ENCODE data around the gene ATP6V0B.

ATP6V0B gene

DNA sequence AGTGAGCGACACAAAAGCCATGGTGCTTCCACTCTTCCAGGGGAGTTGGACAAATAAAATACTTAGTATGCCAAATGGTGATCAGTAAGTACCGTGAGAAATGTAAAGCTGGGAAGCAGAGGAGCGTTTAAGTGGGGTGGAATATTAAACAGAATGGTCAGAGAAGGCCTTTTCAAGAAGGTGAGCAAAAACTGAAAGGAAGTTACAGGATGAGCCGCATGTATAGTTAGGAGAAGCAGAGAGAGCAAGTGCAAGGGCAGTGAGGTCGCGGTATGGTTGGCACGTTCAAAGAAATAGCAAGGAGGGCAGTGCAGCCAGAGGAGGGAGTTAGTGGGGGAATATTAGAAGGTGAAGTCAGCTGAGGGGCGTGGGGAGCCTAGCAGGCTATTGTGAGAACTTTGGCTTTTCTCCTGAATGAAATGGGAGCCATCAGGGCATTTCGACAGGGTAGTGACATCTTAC is 748 bp upstream of the ATP6V0B start:
- H3K4me3 ChIP-seq (ENCODE audit: low read depth in 1 of 2, low read length in 2 of 2): peak overlapping the region; percentile 10 to 84
- H3K27ac ChIP-seq (ENCODE audit: low read depth, low read length): peak overlapping the region; percentile 36
- no peaks in the 10 kb centered on the region for H3K9me3 ChIP-seq (ENCODE audit: low read length)
- peaks cover 54% of the 10 kb centered on the region for H3K4me1 ChIP-seq (ENCODE audit: insufficient read depth, low read length)
- no peaks in the 10 kb centered on the region for H3K27me3 ChIP-seq (ENCODE audit: control insufficient read depth in 1 of 2, insufficient read depth in 2 of 2, low read length in 2 of 2)
- H3K9ac ChIP-seq (ENCODE audit: low read length): peak overlapping the region; percentile 72
- peaks cover 35% of the 10 kb centered on the region for H3K36me3 ChIP-seq (ENCODE audit: insufficient read depth, low read length)

DNA sequence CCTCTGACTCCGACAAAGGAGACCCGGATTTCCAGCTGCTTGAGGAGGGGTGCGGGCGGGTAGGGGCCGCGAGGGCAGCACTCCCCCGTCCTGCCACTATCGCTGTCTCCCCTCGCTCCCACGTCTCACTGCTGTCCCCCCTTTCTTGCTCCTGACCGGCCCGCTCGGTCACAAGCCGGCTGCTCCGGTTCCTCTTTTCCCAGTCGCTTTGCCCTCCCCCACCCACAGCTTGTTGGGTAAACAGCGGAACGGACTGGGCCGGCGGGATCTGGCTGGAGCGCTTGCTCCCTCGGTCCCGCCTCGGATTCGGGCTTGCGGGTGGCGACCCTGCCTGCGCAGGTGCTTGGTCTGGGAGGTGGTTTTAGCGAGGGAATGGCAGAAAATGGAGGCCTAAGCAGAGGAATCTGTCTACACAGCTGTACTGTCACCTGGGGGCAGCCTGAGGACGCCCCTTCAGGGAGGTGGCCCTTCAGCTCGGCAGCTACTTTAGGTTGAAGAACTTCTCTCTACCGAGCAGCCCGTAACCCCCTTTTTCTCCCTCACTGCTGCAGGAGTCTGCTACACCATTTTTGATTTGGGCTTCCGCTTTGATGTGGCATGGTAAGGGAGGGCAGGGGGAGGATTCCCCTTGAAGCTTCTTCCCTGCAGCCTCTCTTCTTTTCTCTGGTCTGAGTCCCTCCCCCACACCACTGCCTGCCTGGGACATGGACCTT is 645 bp downstream of the ATP6V0B start:
- peak overlapping the region; percentile 36 for H3K27ac ChIP-seq (ENCODE audit: low read depth, low read length)
- H3K4me1 ChIP-seq (ENCODE audit: insufficient read depth, low read length): peaks cover 54% of the 10 kb centered on the region
- peak overlapping the region; percentile 65 for H3K9ac ChIP-seq (ENCODE audit: low read length)
- H3K36me3 ChIP-seq (ENCODE audit: insufficient read depth, low read length): peaks cover 35% of the 10 kb centered on the region
- H3K4me3 ChIP-seq (ENCODE audit: low read depth in 1 of 2, low read length in 2 of 2): peak overlapping the region; percentile 84 to 96
- H3K9me3 ChIP-seq (ENCODE audit: low read length): no peaks in the 10 kb centered on the region
- no peaks in the 10 kb centered on the region for H3K27me3 ChIP-seq (ENCODE audit: control insufficient read depth in 1 of 2, insufficient read depth in 2 of 2, low read length in 2 of 2)

DNA sequence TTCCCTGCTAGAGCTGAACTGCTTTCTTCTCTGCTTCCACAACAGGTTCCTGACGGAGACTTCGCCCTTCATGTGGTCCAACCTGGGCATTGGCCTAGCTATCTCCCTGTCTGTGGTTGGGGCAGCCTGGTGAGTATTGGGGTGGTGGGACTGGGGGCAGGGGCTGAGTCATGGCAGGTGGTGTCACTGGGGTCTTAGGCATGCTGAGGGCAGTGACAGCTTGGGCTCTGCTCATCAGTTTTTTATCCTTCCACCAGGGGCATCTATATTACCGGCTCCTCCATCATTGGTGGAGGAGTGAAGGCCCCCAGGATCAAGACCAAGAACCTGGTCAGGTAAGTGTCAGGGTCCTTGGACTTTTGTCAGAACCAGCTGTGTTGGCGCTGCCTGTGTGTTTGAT is 1.3 kb downstream of the ATP6V0B start:
- Histone ChIP-seq H3K27ac (ENCODE audit: low read depth, low read length) (peak overlapping the region; percentile 36), H3K9ac (ENCODE audit: low read length) (peak overlapping the region; percentile 65), H3K4me1 (ENCODE audit: insufficient read depth, low read length) (peaks cover 53% of the 10 kb centered on the region), H3K4me3 (ENCODE audit: low read depth in 1 of 2, low read length in 2 of 2) (peak overlapping the region; percentile 84 to 96), H3K36me3 (ENCODE audit: insufficient read depth, low read length) (peaks cover 35% of the 10 kb centered on the region), H3K9me3 (ENCODE audit: low read length) (no peaks in the 10 kb centered on the region), H3K27me3 (ENCODE audit: control insufficient read depth in 1 of 2, insufficient read depth in 2 of 2, low read length in 2 of 2) (no peaks in the 10 kb centered on the region)

DNA sequence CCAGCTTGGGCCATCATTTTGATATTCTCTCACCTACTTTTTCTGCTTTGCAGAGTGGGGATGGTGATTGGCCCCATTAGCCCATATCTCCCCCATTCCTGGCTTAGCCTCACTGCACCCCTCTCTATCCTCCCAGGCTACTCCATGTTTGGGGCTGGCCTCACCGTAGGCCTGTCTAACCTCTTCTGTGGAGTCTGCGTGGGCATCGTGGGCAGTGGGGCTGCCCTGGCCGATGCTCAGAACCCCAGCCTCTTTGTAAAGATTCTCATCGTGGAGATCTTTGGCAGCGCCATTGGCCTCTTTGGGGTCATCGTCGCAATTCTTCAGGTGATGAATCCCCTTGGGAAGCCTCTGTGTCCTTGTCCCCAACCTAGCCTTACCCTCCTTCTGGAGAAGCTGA is 2.1 kb downstream of the ATP6V0B start:
- H3K36me3 ChIP-seq (ENCODE audit: insufficient read depth, low read length): peaks cover 35% of the 10 kb centered on the region
- no peaks in the 10 kb centered on the region for H3K9me3 ChIP-seq (ENCODE audit: low read length)
- no peak overlapping the region for H3K9ac ChIP-seq (ENCODE audit: low read length)
- no peak overlapping the region for H3K4me3 ChIP-seq (ENCODE audit: low read depth in 1 of 2, low read length in 2 of 2)
- H3K27me3 ChIP-seq (ENCODE audit: control insufficient read depth in 1 of 2, insufficient read depth in 2 of 2, low read length in 2 of 2): no peaks in the 10 kb centered on the region
- H3K27ac ChIP-seq (ENCODE audit: low read depth, low read length): no peak overlapping the region
- H3K4me1 ChIP-seq (ENCODE audit: insufficient read depth, low read length): peaks cover 52% of the 10 kb centered on the region

DNA sequence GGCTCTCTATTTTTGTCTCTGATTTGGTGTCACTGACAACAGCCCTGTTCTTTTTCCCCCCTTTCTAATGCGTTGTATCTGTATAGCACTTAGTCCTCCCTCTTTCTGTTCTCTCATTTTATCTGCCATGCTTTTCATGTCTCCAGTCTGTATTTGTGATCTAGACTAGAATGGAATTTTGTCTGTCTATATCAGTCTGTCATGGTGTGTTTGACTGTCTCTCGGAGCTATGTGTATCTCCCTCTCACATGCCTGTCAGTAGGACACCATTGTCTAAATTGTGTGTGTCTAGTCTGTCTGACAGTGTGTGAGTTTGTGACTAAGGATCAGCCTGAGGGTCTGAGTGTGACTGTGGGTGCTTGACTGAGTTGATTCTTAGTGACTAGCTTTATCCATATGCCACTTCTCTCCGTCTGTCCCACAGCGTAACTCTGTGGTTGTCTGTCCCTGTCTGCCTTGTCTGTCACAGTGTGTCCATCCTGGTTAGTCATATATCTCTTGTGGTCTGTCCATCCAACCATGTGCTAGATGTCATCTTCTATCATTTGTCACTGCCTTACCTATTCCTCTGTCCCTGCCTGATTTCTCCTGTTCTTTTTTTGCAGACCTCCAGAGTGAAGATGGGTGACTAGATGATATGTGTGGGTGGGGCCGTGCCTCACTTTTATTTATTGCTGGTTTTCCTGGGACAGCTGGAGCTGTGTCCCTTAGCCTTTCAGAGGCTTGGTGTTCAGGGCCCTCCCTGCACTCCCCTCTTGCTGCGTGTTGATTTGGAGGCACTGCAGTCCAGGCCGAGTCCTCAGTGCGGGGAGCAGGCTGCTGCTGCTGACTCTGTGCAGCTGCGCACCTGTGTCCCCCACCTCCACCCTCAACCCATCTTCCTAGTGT is 2.9 kb downstream of the ATP6V0B start:
- Histone ChIP-seq H3K9me3 (ENCODE audit: low read length) (no peaks in the 10 kb centered on the region), H3K4me1 (ENCODE audit: insufficient read depth, low read length) (peaks cover 52% of the 10 kb centered on the region), H3K9ac (ENCODE audit: low read length) (no peak overlapping the region), H3K27me3 (ENCODE audit: control insufficient read depth in 1 of 2, insufficient read depth in 2 of 2, low read length in 2 of 2) (no peaks in the 10 kb centered on the region), H3K4me3 (ENCODE audit: low read depth in 1 of 2, low read length in 2 of 2) (peak overlapping the region in 1 of 2 donors; percentile 55), H3K27ac (ENCODE audit: low read depth, low read length) (no peak overlapping the region), H3K36me3 (ENCODE audit: insufficient read depth, low read length) (peaks cover 28% of the 10 kb centered on the region)

DNA sequence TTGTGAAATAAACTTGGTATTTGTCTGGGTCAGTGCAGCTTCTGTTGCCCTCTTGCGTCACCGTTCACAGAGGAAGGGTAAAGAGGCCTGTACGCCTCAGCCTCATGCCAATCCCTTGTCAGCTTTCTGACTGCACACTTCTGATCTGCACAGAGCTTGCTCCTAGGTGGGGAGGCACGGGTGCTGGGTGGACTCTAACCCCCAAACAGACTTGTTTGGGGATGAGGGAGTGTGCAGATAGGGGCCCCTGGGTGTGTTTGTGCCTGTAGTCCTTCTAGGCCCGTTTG is 3.4 kb downstream of the ATP6V0B start:
- Histone ChIP-seq H3K27ac (ENCODE audit: low read depth, low read length) (no peak overlapping the region), H3K4me1 (ENCODE audit: insufficient read depth, low read length) (peaks cover 52% of the 10 kb centered on the region)

DNA sequence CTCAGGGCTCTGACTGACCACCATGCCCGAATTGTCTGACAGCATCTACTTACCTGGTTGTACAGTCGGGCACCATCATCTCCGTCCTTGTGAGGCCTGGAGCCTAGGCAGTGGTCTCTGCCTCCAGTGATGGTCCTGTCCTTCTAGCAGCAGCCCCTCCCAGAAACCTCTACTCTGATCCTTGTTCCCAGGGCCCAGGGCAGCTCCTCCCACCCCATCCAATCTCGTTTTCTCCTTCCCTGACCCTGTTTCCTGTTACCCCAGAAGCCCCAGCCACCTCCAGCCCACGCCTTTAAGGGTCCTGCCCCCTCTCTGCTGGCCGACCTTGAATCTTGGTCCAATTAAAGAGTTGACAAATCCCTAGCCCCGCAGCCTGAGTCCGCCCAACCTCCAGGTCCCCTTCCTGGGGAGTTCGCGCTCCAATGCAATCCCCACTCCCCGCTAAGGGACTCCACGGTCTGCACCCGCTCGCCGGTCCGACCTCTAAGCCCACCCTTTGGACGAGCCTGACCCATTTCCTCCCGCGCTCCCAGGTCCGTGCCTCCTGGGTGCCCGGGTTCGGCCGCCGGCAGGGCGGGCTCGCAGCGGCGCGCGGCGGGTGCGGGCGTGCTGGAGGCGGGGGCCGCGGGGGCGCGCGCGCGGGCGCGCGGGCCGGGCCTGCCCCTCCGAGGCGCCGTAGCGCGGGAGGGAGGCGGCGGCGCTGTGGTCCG is 3.9 kb downstream of the ATP6V0B start, which contains the start of gene B4GALT2:
Gene B4GALT2 (plus strand): TSS at position 660 of the 710 bp plus-strand sequence. CDS start 1,951 bp downstream, outside the sequence.
- Histone ChIP-seq H3K4me3 (ENCODE audit: low read depth in 1 of 2, low read length in 2 of 2) (peak within 1 kb of the TSS; percentile 55 to 56), H3K9me3 (ENCODE audit: low read length) (no peaks in the 10 kb centered on the region), H3K4me1 (ENCODE audit: insufficient read depth, low read length) (peaks cover 52% of the 10 kb centered on the region), H3K9ac (ENCODE audit: low read length) (no peak within 1 kb of the TSS), H3K27me3 (ENCODE audit: control insufficient read depth in 1 of 2, insufficient read depth in 2 of 2, low read length in 2 of 2) (no peaks in the 10 kb centered on the region), H3K36me3 (ENCODE audit: insufficient read depth, low read length) (peaks cover 24% of the 10 kb centered on the region), H3K27ac (ENCODE audit: low read depth, low read length) (peak within 1 kb of the TSS; percentile 38)

More for the DNA sequence above, 3.4 kb downstream of the ATP6V0B start:
- peaks cover 24% of the 10 kb centered on the region for H3K36me3 ChIP-seq (ENCODE audit: insufficient read depth, low read length)
- H3K4me3 ChIP-seq (ENCODE audit: low read depth in 1 of 2, low read length in 2 of 2): peak overlapping the region in 1 of 2 donors; percentile 55
- H3K27me3 ChIP-seq (ENCODE audit: control insufficient read depth in 1 of 2, insufficient read depth in 2 of 2, low read length in 2 of 2): no peaks in the 10 kb centered on the region
- no peaks in the 10 kb centered on the region for H3K9me3 ChIP-seq (ENCODE audit: low read length)
- no peak overlapping the region for H3K9ac ChIP-seq (ENCODE audit: low read length)

DNA sequence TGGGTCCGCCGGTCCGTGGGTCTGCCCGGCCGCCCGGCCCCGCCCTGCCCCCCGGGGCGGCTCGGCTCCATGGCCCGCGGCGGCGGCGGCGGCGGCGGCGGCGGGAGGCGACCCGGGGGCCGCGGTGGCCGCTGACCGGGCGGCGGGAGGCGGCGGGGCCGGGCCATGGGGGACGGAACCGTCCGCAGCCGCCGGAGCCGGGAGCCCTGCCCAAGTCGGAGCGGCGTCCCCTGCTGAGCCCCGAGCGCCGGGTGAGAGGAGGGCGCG is 4.4 kb downstream of the ATP6V0B start:
- no peak overlapping the region for H3K27ac ChIP-seq (ENCODE audit: low read depth, low read length)
- peaks cover 47% of the 10 kb centered on the region for H3K4me1 ChIP-seq (ENCODE audit: insufficient read depth, low read length)
- H3K27me3 ChIP-seq (ENCODE audit: control insufficient read depth in 1 of 2, insufficient read depth in 2 of 2, low read length in 2 of 2): no peaks in the 10 kb centered on the region
- H3K9me3 ChIP-seq (ENCODE audit: low read length): no peaks in the 10 kb centered on the region
- H3K4me3 ChIP-seq (ENCODE audit: low read depth in 1 of 2, low read length in 2 of 2): peak overlapping the region in 1 of 2 donors; percentile 55
- peaks cover 24% of the 10 kb centered on the region for H3K36me3 ChIP-seq (ENCODE audit: insufficient read depth, low read length)
- no peak overlapping the region for H3K9ac ChIP-seq (ENCODE audit: low read length)

DNA sequence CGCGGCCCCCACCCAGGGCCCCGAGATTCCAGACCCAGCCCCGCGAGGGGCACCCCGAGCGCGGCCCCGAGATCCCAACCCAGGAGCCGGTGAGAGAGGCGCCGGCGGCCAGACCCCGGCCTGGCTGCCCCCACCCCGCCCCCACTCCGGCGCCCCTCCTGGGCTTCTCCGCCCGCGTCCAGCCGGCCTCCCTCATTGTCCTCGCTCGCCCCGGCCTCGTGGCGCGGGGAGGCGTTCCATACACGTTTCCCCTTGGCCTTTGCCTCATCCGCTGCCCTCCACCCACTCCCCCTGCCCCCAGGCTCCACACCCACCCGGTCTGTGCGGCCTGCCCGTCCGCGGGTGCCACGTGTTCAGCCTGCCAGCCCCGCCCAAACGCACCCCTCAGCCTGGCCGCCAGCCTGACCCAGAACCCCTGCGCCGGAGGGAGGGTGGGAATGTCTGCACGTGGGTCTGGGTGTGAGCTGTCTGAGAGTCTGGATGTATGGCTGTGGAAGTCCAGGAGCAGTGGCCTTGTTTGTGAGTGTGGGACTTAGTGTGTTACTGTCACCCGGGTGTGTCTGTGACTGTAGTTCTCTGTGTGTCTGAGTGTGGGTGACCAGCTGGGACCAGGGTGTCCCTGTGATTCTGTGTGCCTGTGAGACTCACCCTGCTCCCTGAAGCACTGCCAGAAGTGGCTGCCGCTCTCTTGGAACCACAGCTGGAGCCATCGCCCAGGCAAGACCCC is 4.9 kb downstream of the ATP6V0B start:
- Histone ChIP-seq H3K36me3 (ENCODE audit: insufficient read depth, low read length) (peaks cover 24% of the 10 kb centered on the region), H3K27me3 (ENCODE audit: control insufficient read depth in 1 of 2, insufficient read depth in 2 of 2, low read length in 2 of 2) (no peaks in the 10 kb centered on the region), H3K9ac (ENCODE audit: low read length) (no peak overlapping the region), H3K4me3 (ENCODE audit: low read depth in 1 of 2, low read length in 2 of 2) (peak overlapping the region; percentile 51 to 55), H3K9me3 (ENCODE audit: low read length) (no peaks in the 10 kb centered on the region), H3K4me1 (ENCODE audit: insufficient read depth, low read length) (peaks cover 45% of the 10 kb centered on the region), H3K27ac (ENCODE audit: low read depth, low read length) (peak overlapping the region; percentile 38)

DNA sequence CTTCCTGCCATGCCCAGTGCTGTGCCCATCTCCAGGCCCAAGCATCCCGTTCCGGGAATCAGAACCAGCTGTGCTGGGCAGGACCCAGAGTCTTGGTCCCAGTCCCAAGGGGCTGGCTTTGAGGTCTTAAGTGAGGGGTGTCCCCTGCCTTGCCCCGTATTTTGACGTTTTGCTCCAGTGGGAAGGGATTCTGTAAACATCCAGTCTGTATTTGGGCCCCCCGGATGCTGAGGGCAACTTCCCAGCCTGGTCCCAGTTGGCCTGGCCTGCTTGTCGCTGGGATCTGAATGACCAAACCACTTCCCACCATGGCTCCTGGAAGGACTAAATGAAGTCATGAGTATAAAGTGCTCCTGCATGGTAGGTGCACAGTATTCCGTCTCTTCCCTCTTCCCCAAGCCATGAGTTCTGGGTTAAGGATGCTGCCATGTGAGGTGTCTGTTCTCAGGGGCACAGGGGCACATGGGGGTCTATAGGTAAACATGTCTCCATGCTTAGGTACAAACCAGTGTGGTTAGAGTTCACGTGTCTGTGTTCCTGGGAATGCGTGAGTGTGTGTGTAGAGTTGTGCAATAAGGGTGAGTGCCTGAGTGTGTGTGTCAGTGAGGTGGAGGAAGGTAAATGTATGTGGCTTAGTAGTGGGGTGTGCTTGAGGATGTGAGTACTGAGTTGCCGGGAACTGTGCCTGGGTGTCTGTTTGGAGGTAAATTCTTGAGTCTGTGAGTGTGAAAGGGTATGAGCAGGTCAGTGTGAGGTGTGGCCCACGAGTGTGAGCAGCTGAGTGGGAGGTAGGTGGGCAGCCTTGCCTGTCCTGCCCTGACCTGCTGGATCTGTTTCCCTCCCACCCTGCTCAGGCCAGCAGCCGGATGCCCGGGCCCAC is 5.7 kb downstream of the ATP6V0B start:
- Histone ChIP-seq H3K4me1 (ENCODE audit: insufficient read depth, low read length) (peaks cover 44% of the 10 kb centered on the region), H3K27me3 (ENCODE audit: control insufficient read depth in 1 of 2, insufficient read depth in 2 of 2, low read length in 2 of 2) (no peaks in the 10 kb centered on the region), H3K9ac (ENCODE audit: low read length) (no peak overlapping the region), H3K36me3 (ENCODE audit: insufficient read depth, low read length) (peaks cover 24% of the 10 kb centered on the region), H3K4me3 (ENCODE audit: low read depth in 1 of 2, low read length in 2 of 2) (peak overlapping the region; percentile 51 to 55), H3K9me3 (ENCODE audit: low read length) (no peaks in the 10 kb centered on the region), H3K27ac (ENCODE audit: low read depth, low read length) (peak overlapping the region; percentile 38)
